T-cell (primary cell): Measurements from ENCODE around the gene DAAM2. TPM values are rescaled to one million over a fixed set of nuclear protein-coding genes. Genes with fewer than 3 reads are reported as not detected.

ENCODE experiments used
- ATAC-seq, 4 experiments: fragments of 200-7000 bp in 3 of 4; fragments of 150-1000 bp in 1 of 4; cut with Tn5 transposase; replicated peaks in 1 of 4; 1 replicate in 3 of 4; 2 replicates in 1 of 4; pipeline ENCODE4 v1.10.0; 2021; ENCODE audit warnings: moderate library complexity in 3 of 4, mild to moderate bottlenecking in 2 of 4, moderate number of reproducible peaks in 1 of 4
- CTCF ChIA-PET, 2 donors: fragments of 300-600 bp; sonication (Branson Sonifier 250); formaldehyde crosslinking; loops; one replicate each; lab custom pipeline; 2022; ENCODE audit warnings: antibody characterized with exemption in 2 of 2; lab: Charles Lee
- POLR2A ChIA-PET, 2 donors: fragments of 300-600 bp; sonication (Branson Sonifier 250); formaldehyde crosslinking; loops; one replicate each; lab custom pipeline; 2022; ENCODE audit warnings: antibody characterized with exemption in 2 of 2; lab: Charles Lee
- DNase-seq, 35 experiments: peaks; one replicate each; pipeline versions ENCODE4 v3.0.0 to v3.0.0-alpha.2; 2013 to 2023
- H3K27ac ChIP-seq: one replicate; pipeline ENCODE4 v1.5.1; 2013; ENCODE audit warnings: low read length
- H3K27me3 ChIP-seq, 2 experiments: replicated peaks in 1 of 2; 1 replicate in 1 of 2; 2 replicates in 1 of 2; pipeline versions ENCODE4 v1.6.1 to v1.7.0; 2013; ENCODE audit warnings: low read length in 1 of 2, mixed read lengths in 1 of 2; ENCODE audit not compliant: control insufficient read depth in 2 of 2, insufficient read depth in 2 of 2; ENCODE audit errors: extremely low read depth in 1 of 2
- H3K36me3 ChIP-seq, 2 donors: 1 replicate in 1 of 2; 2 replicates in 1 of 2; pipeline versions ENCODE4 v1.6.1 to v1.7.0; 2013; ENCODE audit warnings: low read length in 1 of 2; ENCODE audit not compliant: control insufficient read depth in 2 of 2, insufficient read depth in 1 of 2; ENCODE audit errors: extremely low read depth in 1 of 2
- H3K4me1 ChIP-seq, 2 experiments: 1 replicate in 1 of 2; 2 replicates in 1 of 2; pipeline versions ENCODE4 v1.6.1 to v1.7.0; 2013; ENCODE audit warnings: low read length in 2 of 2, mixed read lengths in 1 of 2; ENCODE audit not compliant: insufficient read depth in 2 of 2, control insufficient read depth in 1 of 2; ENCODE audit errors: extremely low read depth in 1 of 2
- H3K4me3 ChIP-seq, 2 donors: 1 replicate in 1 of 2; 2 replicates in 1 of 2; pipeline versions ENCODE4 v1.5.1 to v1.7.0; 2013; ENCODE audit warnings: mild to moderate bottlenecking in 2 of 2, low read length in 1 of 2, moderate library complexity in 1 of 2; ENCODE audit not compliant: control insufficient read depth in 1 of 2; ENCODE audit errors: extremely low read depth in 1 of 2
- H3K9me3 ChIP-seq: 2 replicates; pipeline ENCODE4 v1.7.0; 2013
- H3K27ac Mint-ChIP-seq, 2 donors: one replicate each; pipeline ENCODE4 v1.8.0; 2020 to 2021; ENCODE audit warnings: mild to moderate bottlenecking in 2 of 2, mixed read lengths in 2 of 2
- H3K27me3 Mint-ChIP-seq, 2 donors: one replicate each; pipeline ENCODE4 v1.8.0; 2021 to 2022; ENCODE audit warnings: mixed read lengths in 2 of 2
- H3K36me3 Mint-ChIP-seq: one replicate; pipeline ENCODE4 v1.8.0; 2021; ENCODE audit warnings: mixed read lengths
- H3K4me1 Mint-ChIP-seq, 3 donors: one replicate each; pipeline ENCODE4 v1.8.0; 2020 to 2022; ENCODE audit warnings: mixed read lengths in 3 of 3, mild to moderate bottlenecking in 1 of 3
- H3K4me3 Mint-ChIP-seq, 3 donors: one replicate each; pipeline ENCODE4 v1.8.0; 2020 to 2022; ENCODE audit warnings: mild to moderate bottlenecking in 3 of 3, mixed read lengths in 3 of 3, moderate library complexity in 3 of 3
- H3K9me3 Mint-ChIP-seq, 3 donors: one replicate each; pipeline ENCODE4 v1.8.0; 2020 to 2022; ENCODE audit warnings: mixed read lengths in 3 of 3
- WGBS: methylation state at CpG from one replicate; pipeline ENCODE4 v1.1.5; 2013; ENCODE audit warnings: missing lambda C conversion rate; ENCODE audit not compliant: insufficient coverage; 5-methylcytosine and 5-hydroxymethylcytosine counted together
- total RNA-seq, 35 experiments: library from RNA in 6 of 35; stranded (reverse) in 6 of 35; fragments of 120-200 nt in 1 of 35; gene quantifications; one replicate each; pipeline versions ENCODE4 v1.2.1 to v1.2.4 and lab custom pipeline; 2013 to 2026

Gene DAAM2
- total RNA-seq, 5 donors from 2014 or later (not counting 1 experiment from before 2014, with no cell fraction given), result 0.03 to 0.07 TPM; not detected in 3

GRCh38 chr6:39819676-39820075, 27.5 kb downstream of the DAAM2 start:
- Mint-ChIP-seq H3K4me3 (no peak overlapping the region), H3K36me3 (no peaks in the 10 kb centered on the region), H3K27me3 (no peaks in the 10 kb centered on the region), H3K4me1 (no peaks in the 10 kb centered on the region), H3K9me3 (no peaks in the 10 kb centered on the region), H3K27ac (no peak overlapping the region)
- Histone ChIP-seq H3K4me1 (no peaks in the 10 kb centered on the region), H3K9me3 (no peaks in the 10 kb centered on the region), H3K27ac (no peak overlapping the region), H3K4me3 (no peak overlapping the region), H3K27me3 (peaks cover 0 to 9% of the 10 kb centered on the region in 2 experiments), H3K36me3 (no peaks in the 10 kb centered on the region)
- WGBS, result 81% methylated on average over 4 of the region's 8 CpGs
- ATAC-seq (no peak), DNase-seq (no peak)
- ChIA-PET POLR2A (no interaction called here), CTCF (no interaction called here)

DNA sequence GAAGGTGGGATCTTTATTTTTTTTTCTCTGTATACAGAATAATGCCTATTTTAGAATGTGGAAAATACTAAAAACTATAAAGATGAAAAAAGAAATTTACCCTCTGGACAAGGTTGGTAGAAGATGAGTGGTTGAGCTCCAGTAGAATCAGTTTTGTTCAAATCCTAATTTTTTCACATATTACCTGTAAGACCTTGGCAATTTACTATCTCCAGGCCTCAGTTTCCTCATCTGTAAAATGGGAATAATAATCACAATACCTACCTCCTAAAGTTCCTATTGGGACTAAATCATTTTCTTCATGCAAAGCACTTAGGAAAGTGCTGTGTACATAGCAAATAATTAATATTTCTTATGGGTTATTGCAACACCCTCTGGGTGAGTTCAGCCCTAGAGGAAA, 28.4 kb downstream of the DAAM2 start:
- Histone ChIP-seq H3K4me3 (no peak overlapping the region), H3K27me3 (peaks cover 0 to 9% of the 10 kb centered on the region in 2 experiments), H3K9me3 (no peaks in the 10 kb centered on the region), H3K4me1 (no peaks in the 10 kb centered on the region), H3K36me3 (no peaks in the 10 kb centered on the region), H3K27ac (no peak overlapping the region)
- Mint-ChIP-seq H3K9me3 (no peaks in the 10 kb centered on the region), H3K27ac (no peak overlapping the region), H3K4me3 (no peak overlapping the region), H3K27me3 (no peaks in the 10 kb centered on the region), H3K4me1 (no peaks in the 10 kb centered on the region), H3K36me3 (no peaks in the 10 kb centered on the region)
- CTCF ChIA-PET, result no interaction called here
- no peak for ATAC-seq
- POLR2A ChIA-PET, result no interaction called here
- DNase-seq, result no peak

DNA sequence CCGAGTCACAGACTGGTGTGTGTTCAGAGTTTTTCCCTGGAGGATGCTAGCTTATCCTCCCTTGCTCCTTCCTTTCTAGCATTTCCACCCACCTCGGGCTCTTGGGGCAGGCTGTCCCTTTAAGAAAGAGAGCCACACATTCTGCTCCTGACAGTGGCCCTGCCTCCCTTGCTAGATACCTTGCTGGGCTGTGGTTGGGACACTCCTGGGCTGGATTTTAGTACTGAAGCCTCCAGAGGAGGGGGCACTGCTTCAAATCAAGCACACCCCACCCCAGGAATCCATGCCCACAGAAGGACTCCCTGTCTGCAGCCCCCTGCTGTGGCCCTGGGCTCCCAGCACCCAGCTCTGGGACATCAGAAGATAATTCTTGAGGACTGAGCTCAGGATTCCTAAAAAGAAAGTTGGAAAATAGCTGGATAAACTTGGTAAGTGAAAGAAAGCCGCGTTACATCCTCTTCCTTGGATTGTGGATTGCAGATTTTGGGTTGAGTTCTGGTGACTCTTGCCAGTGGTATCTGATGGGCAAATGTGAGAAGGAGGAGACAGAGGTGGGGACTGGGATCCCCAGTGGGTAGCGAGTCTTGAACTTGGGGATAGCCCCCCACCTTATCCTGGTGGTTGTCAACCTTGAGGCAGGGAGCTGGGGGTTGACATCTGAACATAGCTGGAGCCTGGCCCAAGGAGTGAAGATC, 29.0 kb downstream of the DAAM2 start:
- DNase-seq (no peak), ATAC-seq (no peak)
- no peaks in the 10 kb centered on the region for H3K36me3 ChIP-seq
- H3K27me3 Mint-ChIP-seq, result no peaks in the 10 kb centered on the region
- POLR2A ChIA-PET, result no interaction called here
- H3K9me3 ChIP-seq, result no peaks in the 10 kb centered on the region
- H3K36me3 Mint-ChIP-seq, result no peaks in the 10 kb centered on the region
- no peak overlapping the region for H3K4me3 ChIP-seq
- no peaks in the 10 kb centered on the region for H3K4me1 ChIP-seq
- no peaks in the 10 kb centered on the region for H3K9me3 Mint-ChIP-seq
- H3K4me1 Mint-ChIP-seq, result no peaks in the 10 kb centered on the region
- no peak overlapping the region for H3K4me3 Mint-ChIP-seq
- H3K27ac Mint-ChIP-seq, result no peak overlapping the region
- CTCF ChIA-PET, result no interaction called here
- peaks cover 0 to 9% of the 10 kb centered on the region in 2 experiments for H3K27me3 ChIP-seq
- 94% methylated on average over 3 of the region's 5 CpGs for WGBS
- H3K27ac ChIP-seq, result no peak overlapping the region

- ChIA-PET POLR2A (no interaction called here), CTCF (no interaction called here)
- WGBS, result 82% methylated on average over 4 of the region's 7 CpGs
These were observed 29.8 kb downstream of the DAAM2 start for GRCh38 chr6:39821742-39822532.

GRCh38 chr6:39822846-39823815, 31.0 kb downstream of the DAAM2 start:
- no peaks in the 10 kb centered on the region for H3K36me3 Mint-ChIP-seq
- H3K27me3 Mint-ChIP-seq, result peaks cover 0 to 3% of the 10 kb centered on the region in 2 donors
- CTCF ChIA-PET, result no interaction called here
- no peaks in the 10 kb centered on the region for H3K9me3 Mint-ChIP-seq
- Histone ChIP-seq H3K36me3 (no peaks in the 10 kb centered on the region), H3K4me3 (no peak overlapping the region), H3K9me3 (no peaks in the 10 kb centered on the region), H3K27me3 (peaks cover 0 to 9% of the 10 kb centered on the region in 2 experiments), H3K4me1 (no peaks in the 10 kb centered on the region), H3K27ac (no peak overlapping the region)
- POLR2A ChIA-PET, result no interaction called here
- DNase-seq (no peak), ATAC-seq (no peak)
- no peak overlapping the region for H3K4me3 Mint-ChIP-seq
- no peak overlapping the region for H3K27ac Mint-ChIP-seq
- WGBS, result 42% methylated on average over 5 of the region's 8 CpGs
- no peaks in the 10 kb centered on the region for H3K4me1 Mint-ChIP-seq

More at GRCh38 chr6:39821742-39822532, 29.8 kb downstream of the DAAM2 start:
- no peaks in the 10 kb centered on the region for H3K4me1 ChIP-seq
- ATAC-seq, result no peak
- Mint-ChIP-seq H3K27me3 (no peaks in the 10 kb centered on the region), H3K4me3 (no peak overlapping the region), H3K27ac (no peak overlapping the region), H3K4me1 (no peaks in the 10 kb centered on the region), H3K36me3 (no peaks in the 10 kb centered on the region), H3K9me3 (no peaks in the 10 kb centered on the region)
- H3K27ac ChIP-seq, result no peak overlapping the region
- no peak overlapping the region for H3K4me3 ChIP-seq
- H3K36me3 ChIP-seq, result no peaks in the 10 kb centered on the region
- no peaks in the 10 kb centered on the region for H3K9me3 ChIP-seq
- H3K27me3 ChIP-seq, result peaks cover 0 to 9% of the 10 kb centered on the region in 2 experiments
- no peak for DNase-seq
